BE2C (cell line): ENCODE measurements around the gene TC2N.
"Not testable (repeated sequence)": the region's sequence is repeated elsewhere in the genome, so short reads cannot be mapped to it uniquely, and the experiment has no call there.

ENCODE experiments used
- DNase-seq: peaks from one replicate; pipeline ENCODE4 v3.0.0-alpha.2; 2020
- H3K27me3 ChIP-seq: fragments of 250-450 bp; sonication (Bioruptor Pico); 2 replicates; pipeline ENCODE4 v1.5.1; 2020; ENCODE audit warnings: mild to moderate bottlenecking
- H3K36me3 ChIP-seq: fragments of 250-450 bp; sonication (Bioruptor Pico); 2 replicates; pipeline ENCODE4 v1.5.1; 2020; ENCODE audit warnings: mild to moderate bottlenecking
- H3K4me1 ChIP-seq: fragments of 250-450 bp; sonication (Bioruptor Pico); 2 replicates; pipeline ENCODE4 v1.5.1; 2020
- H3K4me3 ChIP-seq: 2 replicates; pipeline ENCODE4 v1.5.1; 2011; ENCODE audit warnings: low read depth, low read length
- H3K9me3 ChIP-seq: fragments of 250-450 bp; sonication (Bioruptor Pico); 2 replicates; pipeline ENCODE4 v1.5.1; 2020
- TF ChIP-seq, protein P1 (sequence below): IDR thresholded peaks from 2 replicates; pipeline ENCODE4 v1.5.1; 2012; ENCODE audit warnings: mild to moderate bottlenecking, low read depth, low read length

The TC2N gene

GRCh38 chr14:91847693-91848092 is 19.6 kb downstream of the TC2N start:
- Histone ChIP-seq H3K4me3 (no peak overlapping the region), H3K9me3 (no peaks in the 10 kb centered on the region), H3K27me3 (peaks cover 14% of the 10 kb centered on the region; the same call in 1 of the 2 replicates), H3K4me1 (no peaks in the 10 kb centered on the region), H3K36me3 (no peaks in the 10 kb centered on the region)
- DNase-seq, result no peak
- TF ChIP-seq, protein P1, sequence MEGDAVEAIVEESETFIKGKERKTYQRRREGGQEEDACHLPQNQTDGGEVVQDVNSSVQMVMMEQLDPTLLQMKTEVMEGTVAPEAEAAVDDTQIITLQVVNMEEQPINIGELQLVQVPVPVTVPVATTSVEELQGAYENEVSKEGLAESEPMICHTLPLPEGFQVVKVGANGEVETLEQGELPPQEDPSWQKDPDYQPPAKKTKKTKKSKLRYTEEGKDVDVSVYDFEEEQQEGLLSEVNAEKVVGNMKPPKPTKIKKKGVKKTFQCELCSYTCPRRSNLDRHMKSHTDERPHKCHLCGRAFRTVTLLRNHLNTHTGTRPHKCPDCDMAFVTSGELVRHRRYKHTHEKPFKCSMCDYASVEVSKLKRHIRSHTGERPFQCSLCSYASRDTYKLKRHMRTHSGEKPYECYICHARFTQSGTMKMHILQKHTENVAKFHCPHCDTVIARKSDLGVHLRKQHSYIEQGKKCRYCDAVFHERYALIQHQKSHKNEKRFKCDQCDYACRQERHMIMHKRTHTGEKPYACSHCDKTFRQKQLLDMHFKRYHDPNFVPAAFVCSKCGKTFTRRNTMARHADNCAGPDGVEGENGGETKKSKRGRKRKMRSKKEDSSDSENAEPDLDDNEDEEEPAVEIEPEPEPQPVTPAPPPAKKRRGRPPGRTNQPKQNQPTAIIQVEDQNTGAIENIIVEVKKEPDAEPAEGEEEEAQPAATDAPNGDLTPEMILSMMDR, result no peak

GRCh38 chr14:91845652-91846051 is 21.7 kb downstream of the TC2N start:
- H3K4me1 ChIP-seq, result no peaks in the 10 kb centered on the region
- no peaks in the 10 kb centered on the region for H3K9me3 ChIP-seq
- no peak overlapping the region for H3K4me3 ChIP-seq
- no peak for DNase-seq
- H3K36me3 ChIP-seq, result no peaks in the 10 kb centered on the region
- TF ChIP-seq, protein P1, result no peak
- H3K27me3 ChIP-seq, result peaks cover 6% of the 10 kb centered on the region; the same call in 1 of the 2 replicates

- not testable (repeated sequence) for DNase-seq, H3K4me3 ChIP-seq, H3K36me3 ChIP-seq, H3K4me1 ChIP-seq, H3K27me3 ChIP-seq, H3K9me3 ChIP-seq
Measured at GRCh38 chr14:91845056-91845455, 22.3 kb downstream of the TC2N start.

DNA sequence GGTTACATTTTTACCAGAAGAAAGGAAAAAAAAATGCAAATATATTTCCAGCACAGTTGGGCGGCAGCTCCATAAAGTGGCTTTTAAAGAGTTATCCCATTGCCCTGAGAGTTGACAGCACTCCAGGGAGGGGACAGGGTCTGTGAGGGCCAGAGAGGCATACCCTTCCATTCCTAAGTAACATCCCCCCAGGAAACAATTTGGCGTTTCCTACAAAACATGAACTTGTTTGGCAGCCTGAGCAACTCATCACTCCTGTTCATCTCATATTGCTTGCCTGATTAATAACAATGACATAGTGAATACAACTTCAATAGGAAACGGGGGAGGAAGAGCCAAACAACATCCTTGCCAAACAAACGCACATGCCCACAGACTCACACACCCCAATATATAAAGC is 23.3 kb downstream of the TC2N start:
- H3K4me3 ChIP-seq, result no peak overlapping the region
- peaks cover 6% of the 10 kb centered on the region; the same call in 1 of the 2 replicates for H3K27me3 ChIP-seq
- H3K4me1 ChIP-seq, result no peaks in the 10 kb centered on the region
- no peaks in the 10 kb centered on the region for H3K9me3 ChIP-seq
- no peak for DNase-seq
- H3K36me3 ChIP-seq, result no peaks in the 10 kb centered on the region
- TF ChIP-seq, protein P1, result no peak

GRCh38 chr14:91843437-91843836 is 23.9 kb downstream of the TC2N start:
- DNase-seq, result no peak
- TF ChIP-seq, protein P1, result no peak
- H3K4me3 ChIP-seq, result no peak overlapping the region
- H3K27me3 ChIP-seq, result peaks cover 3% of the 10 kb centered on the region; the same call in 1 of the 2 replicates
- H3K36me3 ChIP-seq, result no peaks in the 10 kb centered on the region
- H3K4me1 ChIP-seq, result no peaks in the 10 kb centered on the region
- H3K9me3 ChIP-seq, result no peaks in the 10 kb centered on the region

DNA sequence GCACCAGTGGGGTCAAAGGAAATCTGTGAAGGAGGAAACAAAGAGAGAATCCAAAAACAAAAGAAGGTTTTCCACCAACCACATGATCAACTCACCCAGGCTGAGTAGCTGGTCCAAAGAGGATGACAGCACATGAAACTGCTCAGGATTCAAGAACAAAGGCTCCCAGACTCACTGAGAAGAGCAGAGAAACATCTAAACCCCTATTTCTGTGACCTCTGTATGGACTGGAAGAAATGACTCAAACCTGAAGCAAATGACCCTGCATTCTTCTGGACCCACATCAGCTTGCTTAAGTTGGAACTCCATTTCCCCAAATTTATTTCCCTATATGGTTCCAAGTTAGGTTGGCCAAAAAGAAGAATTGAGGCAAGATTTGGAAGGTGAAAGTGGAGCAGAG is 26.3 kb downstream of the TC2N start:
- H3K27me3 ChIP-seq, result peaks cover 2% of the 10 kb centered on the region
- no peaks in the 10 kb centered on the region for H3K9me3 ChIP-seq
- no peaks in the 10 kb centered on the region for H3K4me1 ChIP-seq
- no peak for DNase-seq
- no peaks in the 10 kb centered on the region for H3K36me3 ChIP-seq
- TF ChIP-seq, protein P1, result no peak
- no peak overlapping the region for H3K4me3 ChIP-seq

DNA sequence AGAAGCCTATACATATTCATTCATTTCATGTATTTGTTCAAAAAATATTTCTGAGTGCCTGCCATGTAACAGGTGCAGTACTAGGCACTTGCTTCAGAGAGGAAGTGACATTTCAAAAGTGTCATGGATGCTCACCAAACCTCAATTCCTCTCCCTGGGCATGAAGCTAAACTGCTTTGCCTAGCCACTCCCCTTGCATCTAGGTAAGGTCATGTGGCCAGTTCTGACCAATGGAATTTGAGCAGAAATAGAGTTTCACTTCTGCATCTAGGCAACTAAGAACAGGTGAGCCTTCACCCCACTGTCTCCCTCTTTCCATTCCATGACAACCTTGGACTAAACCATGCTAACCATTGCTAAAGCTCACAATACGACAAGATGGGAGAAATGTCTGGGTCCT is 27.6 kb downstream of the TC2N start:
- no peak overlapping the region for H3K4me3 ChIP-seq
- H3K36me3 ChIP-seq, result no peaks in the 10 kb centered on the region
- no peaks in the 10 kb centered on the region for H3K9me3 ChIP-seq
- peaks cover 15% of the 10 kb centered on the region for H3K27me3 ChIP-seq
- TF ChIP-seq, protein P1, result no peak
- DNase-seq, result no peak
- H3K4me1 ChIP-seq, result no peaks in the 10 kb centered on the region
